ENCODE measurements around the gene DLG2.
"Not testable (repeated sequence)": the region's sequence is repeated elsewhere in the genome, so short reads cannot be mapped to it uniquely, and the experiment has no call there.

DLG2 gene

DNA sequence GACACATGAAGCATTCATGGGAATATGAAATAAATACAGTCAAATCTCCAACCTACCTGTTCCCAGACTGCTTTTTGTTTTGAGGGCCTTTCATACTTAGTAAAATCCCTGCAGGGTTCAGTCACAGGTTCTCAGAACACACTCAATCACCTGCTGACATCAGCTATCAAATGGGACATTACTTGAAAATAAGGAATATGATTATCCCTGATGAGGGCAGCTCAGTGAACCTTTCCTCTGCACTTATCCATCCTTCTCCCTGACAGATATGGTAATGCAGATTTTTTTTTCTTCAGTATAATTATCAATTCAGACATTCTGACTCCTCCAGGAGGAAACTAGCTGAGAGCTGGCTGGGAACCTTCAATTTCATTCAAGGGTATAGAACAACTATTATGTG, 1213.6 kb downstream of the DLG2 start:
- DNase-seq, result no peak

DNA sequence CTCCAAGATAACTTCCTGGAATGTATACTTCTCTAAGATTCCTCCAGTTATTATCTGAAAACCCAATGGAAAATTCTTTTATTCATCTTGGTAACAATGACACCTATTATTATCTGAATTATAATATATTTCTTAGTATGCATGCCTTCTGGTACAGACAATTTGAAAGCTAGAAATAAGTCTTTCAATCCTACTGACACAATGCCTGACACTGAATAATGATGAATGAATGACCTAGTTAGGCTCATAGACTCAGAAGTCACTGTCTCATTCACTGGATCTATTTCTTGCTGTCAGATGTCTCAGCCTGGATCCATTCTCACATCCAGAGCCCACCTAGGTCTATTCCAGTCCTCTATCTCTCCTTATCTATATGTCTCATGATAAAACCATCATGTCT, 1214.3 kb downstream of the DLG2 start:
- DNase-seq, result no peak

DNA sequence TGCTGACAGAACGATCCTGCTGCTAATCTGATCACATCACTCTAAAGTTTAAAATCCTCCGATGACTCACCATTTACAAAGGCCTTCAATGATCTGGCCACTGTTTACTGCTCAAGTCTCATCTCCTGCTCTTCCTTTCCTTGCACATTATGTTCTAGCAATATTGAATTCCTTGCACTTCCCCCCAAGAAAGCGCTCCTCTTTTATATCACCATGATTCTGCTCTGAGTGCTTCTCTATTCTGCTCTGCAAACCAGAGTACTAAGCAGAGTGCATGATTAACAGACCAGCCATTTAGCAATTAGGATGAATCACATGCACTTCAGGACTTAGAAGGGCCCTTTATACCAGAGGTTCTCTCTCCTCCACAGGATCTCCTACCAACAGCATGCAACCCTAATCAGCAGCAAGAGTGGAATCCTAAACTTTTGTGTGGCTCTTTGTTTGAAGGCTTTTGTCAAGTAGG, 1218.2 kb downstream of the DLG2 start:
- no peak for DNase-seq

DNA sequence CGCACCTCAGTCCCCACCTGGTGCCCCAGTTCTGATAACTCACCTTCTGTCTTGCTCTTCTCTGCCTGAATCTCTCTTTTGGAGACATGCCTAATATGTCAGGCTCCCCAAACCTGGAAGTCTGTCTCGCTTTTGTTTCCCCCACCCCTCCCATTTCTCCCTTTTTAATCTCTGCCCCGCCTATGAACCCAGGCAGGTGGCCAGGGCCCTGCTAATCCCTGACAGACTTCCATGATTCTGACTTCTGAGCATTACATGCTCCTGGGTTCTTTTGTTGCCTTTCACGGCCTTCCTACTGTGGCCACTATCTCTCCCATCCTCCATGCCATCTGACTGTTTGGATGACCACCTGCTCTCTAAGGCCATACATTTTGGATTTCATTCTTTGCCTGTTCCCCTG, 1220.1 kb downstream of the DLG2 start:
- no peak for DNase-seq

DNA sequence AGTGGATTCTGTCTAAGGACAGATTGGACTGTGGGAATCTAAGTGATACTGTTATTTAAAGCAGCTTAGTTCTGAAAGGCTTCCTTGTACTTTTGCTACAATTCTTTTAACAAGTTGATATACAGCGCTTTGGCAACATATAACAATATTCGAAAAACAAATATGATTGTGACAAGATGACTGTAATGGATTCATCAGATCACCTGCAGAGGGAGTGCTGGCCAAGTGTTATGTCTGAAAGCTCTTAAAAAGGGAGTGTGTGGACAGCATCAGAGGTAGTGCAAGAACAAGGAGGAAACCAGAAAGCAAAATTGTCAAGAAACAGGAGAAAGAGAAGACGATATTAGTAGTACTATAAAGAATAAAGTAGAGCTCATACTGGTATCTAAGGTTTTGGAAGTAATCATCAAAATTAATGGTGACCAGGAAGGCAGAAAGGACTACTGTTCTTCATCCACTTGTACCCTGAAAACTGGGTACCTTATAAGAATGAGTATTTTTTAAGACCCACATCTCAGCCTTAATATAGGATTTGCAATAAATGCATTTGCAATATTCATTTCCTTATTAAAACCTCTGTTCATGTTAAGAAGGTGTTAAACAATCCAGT, 1229.0 kb downstream of the DLG2 start:
- no peak for DNase-seq

DNA sequence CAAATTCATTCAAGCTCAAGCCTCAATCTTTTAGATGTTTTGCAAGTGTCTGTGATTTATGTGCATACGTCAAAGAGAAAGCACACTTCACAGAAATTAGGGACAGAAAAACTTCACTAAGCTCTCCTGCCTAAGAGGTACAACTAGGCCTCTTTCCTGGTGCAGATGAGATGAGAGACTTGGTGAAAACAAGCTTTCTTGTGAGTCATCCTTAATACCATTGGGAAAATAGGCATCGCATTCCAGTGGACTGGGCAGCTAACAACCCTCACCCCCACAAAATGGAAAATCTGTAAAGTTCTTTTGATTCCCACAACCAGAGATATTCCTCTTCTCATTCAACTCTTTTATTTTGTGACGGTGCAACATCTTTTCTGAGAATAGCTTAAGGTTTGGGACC, 1230.6 kb downstream of the DLG2 start:
- no peak for DNase-seq

DNA sequence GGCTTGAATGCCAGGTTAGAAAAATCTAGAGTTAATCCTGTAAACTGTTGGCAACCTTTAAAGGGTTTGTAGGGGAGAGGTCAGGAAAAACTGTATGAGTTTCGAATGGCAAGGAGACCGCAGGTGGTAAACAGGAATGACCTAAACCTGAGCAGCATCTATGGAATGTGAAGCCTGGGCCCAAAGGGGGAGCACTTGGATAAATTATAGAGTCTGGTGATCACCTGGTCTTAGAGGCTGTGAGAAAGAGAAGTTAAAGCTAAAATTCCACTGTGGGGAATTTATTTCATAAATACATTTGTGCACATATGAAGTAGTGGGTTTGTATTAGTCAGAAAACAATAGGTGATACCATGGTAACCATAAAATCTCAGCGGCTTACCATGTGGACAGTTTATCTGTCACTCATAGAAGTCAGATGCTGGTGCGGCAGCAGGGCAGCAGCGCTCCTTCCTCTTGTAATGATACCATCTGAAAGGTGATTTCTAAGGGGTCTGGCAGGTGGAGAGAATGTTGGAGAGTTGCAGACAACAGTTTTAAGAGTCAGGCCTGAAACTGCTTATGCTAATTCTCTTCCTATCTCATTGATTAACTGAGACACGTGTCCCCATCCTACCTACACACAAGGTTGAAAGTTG, 1236.6 kb downstream of the DLG2 start:
- DNase-seq, result no peak

DNA sequence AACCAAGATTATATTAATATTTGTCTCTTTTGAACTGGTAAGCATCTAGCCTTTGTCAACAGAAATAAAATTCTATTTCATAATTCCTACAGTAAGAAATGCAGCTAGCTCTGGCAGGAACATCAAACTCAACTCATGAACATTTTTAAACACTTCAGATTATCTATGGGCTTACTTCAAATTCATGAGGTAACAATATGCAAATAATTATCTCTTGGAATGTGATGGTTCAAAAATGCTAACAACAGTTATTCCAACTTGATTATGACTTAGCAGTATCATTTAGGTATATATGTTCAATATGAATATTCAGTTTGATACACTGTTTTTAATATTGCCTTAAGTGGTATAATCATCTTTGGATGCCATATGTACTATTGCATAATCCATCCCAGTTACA, 1237.4 kb downstream of the DLG2 start:
- no peak for DNase-seq

DNA sequence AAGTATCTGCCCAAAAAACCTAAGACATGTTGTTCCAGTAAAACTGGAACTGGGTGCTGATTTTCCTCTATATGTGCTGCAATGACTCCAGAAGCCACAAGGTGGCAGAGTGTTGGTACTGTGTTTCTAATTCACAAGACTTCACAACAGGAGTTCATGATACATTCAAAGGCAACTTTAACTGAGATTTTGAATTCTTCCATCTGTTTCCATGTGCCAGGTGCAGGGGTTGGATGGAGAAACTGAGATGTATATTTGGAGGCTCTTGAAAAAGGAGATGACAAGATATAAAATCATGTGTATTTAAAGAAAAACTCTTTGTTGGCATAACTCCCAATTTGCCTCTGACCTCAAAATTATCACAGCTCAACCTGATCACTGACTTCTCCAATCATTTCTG, 1242.4 kb downstream of the DLG2 start:
- DNase-seq, result no peak

DNA sequence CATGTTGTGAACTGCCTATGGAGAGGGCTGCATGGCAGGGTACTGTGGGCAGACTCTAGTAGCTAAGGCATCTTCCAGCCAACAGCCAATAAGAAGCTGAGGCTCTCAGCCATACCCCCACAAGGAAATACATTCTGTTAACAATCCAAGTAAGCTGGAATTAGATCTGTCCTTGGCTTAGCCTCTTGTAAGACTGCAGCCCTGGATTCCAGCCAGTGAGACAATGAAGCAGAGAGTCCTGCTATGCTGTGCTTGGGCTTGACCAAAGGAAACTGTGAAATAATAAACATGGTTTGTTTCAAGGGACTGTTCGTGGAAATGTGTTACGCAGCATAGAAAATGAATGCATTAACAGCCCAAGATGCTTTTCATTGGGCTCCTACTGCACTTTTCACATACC, 1243.6 kb downstream of the DLG2 start:
- no peak for DNase-seq

DNA sequence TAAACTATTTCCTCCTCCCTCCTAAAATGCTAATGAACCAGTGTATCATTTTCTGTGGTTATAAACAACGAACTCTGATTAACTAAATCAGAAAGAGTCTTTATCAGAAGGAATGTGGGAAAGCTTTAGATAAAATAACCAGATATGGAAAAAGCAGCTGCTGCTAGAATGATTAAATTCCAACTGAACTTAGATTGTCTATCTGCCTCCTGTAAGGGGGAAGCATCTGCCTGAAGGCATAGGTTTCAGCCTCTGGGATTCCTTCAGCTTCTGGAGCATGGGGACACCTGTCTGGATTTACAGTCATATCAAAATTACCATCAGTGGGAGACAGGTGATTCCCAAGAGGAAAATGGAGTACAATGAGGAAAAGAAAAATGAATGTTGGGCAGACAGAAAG, 1245.5 kb downstream of the DLG2 start:
- no peak for DNase-seq

DNA sequence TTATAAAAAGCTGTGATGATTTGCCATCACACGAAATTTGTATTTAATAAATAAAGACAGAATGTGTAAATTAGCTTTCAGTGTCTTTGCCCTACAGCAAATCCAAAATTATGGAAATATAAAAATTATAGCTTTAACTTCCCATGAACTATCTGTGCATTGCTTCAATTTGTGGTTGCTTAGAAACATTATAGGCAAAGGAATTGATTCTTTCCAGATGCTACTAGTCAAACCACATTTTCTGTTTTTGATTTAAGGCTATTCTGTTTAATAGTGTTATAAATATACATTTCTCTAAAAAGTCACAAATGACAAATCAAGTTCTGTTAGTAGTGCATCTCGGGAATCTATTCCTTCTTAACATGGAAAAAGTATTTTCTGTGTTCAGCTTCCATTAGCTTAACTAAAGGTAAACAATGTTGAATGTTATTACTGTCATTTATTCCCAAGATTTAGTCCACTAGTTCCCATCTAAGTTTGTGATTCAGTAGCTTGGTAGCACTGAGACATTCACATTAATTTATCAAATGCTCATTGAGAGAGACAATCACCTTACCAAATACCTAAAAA, 1254.7 kb downstream of the DLG2 start:
- no peak for DNase-seq

DNA sequence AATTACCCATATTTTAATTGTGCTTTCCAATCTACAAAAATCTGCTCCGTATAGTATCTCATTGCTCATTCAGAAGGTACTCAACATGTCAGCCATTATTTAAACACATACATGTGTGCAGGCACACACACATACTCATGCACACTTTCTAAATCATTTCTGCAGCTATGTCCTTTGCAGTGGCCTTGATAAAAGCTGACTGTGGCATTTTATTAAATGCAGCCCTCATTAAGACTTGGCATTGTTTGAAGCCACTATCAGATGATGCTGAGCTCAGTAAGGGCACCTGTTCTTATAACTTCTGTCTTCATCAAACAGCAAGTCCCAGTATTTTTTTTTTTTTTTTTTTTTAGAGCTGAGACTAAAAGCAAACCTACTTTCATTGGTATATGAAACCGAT, 1269.1 kb downstream of the DLG2 start:
- DNase-seq, result no peak

DNA sequence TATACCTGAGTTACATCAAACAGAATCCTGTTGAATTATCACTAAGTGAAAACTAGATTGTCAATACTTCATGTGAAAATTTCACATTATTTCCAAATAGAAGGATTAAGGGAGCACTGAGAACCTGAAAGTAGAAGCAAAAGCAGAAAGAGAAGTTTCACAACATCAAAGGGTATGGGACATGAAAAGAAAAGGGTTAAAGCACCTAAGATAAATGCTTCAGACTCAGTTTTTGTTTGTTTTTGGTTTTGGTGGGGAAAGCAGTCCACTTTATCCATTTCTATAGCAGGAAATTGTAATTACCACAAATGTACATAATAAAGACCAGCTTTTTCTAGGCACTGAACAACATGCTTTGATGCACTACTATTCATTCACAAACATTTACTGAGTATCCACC, 1271.2 kb downstream of the DLG2 start:
- DNase-seq, result no peak

DNA sequence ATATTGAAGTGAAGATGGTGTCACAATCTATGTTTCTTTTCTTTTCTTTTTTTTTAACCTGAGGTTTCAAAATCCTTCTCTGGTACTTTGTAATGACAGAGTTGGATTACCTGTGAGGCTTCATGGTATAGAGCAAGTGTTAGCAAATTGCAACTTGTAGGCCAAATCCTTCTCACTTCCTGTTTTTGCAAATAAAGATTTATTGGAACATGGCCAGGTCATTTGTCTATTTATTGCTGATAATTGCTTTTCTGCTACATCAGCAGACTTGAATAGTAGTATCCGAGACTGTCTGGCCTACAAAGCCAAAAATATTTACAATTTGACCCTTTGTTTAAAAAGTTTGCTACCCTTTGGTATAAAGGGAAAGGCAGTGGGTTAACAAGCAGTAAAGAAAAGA, 1281.5 kb downstream of the DLG2 start:
- no peak for DNase-seq

DNA sequence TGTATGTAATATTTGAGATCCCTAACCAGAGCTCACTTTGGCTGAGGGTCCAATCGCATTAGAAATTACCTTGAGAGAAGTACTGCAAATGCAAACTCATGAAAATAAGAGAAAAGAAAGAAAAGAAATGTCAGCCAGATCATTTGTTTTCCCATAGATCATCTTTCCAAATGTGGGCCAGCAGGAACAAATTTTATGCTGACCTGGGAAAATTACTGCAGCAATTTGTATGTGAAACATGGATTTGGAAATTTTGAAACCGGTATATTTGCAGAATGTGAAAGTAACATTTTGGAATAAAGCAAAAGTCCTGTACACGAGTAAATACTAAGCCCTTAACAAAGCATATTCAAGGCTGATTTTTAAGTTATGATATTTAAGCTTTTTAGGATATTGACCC, 1282.1 kb downstream of the DLG2 start:
- DNase-seq, result no peak

DNA sequence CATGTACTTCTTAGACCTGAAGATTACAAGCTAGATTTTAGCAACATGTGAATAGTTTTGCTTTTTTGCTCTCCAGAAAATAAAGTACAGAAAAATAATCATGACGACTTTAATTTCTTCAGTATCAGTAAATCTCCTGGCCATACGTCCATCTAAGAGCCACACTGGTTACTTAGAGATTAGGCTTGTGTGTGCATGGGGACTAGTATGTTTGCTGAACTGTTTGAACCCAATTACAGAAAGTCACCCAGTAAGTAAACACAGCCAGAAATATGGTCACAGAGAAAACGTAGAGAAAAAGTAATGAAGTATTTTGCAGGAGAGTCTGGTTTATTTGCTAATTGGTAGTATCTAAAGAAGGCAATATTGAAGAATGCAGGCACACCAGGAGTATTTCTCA, 1287.3 kb downstream of the DLG2 start:
- DNase-seq, result no peak

DNA sequence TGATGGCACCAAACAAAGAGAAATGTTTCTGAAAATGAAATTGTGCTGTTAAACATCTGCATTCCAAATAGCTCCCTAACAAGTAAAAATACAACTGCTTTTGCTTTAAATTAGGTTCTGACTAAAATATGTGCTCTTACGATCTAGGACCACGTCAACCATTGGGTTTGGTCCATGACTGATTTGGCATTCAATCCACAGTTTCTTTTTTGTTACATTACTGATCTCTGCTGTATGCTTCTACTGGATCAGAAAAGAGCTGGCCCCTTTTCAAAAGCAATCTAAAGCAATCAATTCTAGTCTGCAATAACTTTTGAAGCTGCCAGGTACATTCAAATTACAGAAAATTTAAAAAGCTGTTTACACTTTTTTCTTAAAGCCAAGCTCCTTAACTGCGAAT, 1293.9 kb downstream of the DLG2 start:
- no peak for DNase-seq

DNA sequence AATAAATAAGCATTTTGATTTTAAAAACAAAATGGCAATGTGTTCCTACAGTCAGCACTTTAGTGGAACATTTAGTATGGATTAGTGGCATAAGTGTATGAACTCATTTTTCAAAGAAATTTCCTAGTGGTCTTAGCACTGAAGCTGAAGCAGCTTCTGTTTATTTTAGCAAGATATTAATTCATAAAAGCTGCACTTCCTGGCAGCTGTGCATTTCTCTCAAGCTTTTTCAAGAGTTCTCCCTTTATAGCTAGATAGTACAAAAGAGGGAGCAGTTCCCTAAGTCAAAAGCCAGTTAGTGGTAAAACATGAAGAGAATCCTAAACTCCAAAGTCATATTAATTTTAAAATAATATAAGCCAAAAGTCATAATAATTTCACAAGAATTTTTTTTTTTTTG, 1304.9 kb downstream of the DLG2 start:
- no peak for DNase-seq

DNA sequence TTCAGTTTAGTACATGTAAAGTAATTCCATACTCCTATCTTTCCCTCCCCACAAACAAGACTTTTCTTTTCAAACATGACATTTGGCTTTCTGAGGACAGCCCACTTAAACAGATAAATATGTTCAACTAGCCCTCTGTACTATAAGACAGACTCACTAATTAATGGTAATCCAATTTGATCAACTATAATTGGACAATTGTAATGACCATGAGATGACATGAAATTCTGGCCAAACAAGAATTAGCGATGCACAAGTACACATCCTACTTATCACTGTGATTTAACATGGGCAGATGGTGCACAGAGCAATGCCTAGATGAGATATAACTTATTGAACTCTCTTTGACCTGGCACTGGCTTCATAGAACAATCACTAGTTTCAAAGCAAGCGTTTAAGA, 1307.3 kb downstream of the DLG2 start:
- DNase-seq, result no peak

DNA sequence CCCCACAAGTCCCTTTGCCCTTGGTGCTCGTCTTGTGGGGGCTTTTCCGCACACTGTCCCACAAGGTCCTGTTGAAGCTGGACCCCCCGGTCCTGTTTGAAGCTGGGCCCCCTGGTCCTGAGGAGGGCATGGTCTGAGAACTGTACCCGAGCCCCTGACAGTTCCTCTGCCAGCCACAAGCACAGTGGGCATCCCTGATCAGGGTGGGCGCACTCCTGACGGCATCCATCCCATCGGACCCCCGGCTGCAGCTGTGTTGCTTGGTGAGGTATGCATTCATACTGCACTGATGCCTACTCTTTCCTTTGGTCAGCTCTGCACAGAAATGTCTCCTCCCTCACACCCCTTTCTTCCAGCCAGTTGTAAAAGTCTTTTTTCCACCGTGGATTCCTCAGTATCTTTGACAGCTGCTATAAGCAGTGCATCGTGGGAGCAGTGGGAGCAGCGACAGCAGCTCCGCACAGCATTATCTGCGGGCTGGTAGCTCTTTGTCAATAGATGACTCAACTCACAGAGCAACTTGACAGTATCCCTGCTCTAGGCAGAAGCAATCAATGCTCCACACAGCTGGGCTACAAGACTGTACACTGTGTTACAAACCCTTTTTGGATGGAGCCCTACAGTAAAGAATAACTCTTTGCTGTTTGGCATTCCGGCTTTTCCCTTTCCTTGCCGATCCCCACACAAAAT, 1310.1 kb downstream of the DLG2 start:
- DNase-seq, result no peak

DNA sequence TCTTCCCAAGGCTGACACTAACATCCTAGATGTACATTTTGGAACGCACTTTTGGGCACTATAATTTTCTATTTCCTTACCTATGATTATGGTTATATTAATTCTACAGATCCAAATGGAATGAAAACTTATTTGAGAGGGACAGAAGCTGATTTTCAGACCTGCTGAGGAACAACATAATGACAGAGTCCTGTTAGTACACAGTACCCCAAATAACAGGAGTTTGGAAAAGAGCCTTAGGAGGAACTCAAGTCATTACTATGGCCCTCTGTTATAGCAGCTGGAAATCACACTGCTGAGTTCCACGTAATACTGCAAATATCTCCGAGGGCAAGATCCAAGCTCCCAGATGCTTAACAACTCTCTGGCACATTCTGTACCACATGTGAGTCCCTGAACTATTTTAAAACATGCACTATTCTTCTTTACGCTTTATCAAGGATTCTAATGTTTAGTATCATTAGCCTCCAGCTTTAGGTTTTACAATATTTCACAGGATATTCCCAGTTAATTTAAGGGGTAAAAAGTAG, 1313.2 kb downstream of the DLG2 start:
- no peak for DNase-seq

DNA sequence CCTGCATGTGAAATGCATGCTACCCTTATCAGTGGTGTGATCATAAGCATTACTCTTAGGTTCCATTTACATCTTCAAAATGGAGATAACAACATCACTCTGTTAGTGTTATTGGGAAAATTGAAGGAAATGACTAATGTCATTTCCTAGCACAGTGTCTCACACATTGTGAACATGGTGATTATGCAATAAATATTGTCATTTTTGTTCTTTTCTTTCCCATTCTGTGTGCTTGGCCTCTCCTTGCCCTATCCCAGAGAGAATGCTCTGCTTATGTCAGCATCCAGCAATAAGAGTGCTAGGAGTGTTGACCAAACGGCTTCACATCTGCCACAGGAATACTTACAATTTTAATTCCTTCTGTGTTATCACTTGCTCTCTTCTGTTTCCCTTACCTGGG, 1316.9 kb downstream of the DLG2 start:
- no peak for DNase-seq

DNA sequence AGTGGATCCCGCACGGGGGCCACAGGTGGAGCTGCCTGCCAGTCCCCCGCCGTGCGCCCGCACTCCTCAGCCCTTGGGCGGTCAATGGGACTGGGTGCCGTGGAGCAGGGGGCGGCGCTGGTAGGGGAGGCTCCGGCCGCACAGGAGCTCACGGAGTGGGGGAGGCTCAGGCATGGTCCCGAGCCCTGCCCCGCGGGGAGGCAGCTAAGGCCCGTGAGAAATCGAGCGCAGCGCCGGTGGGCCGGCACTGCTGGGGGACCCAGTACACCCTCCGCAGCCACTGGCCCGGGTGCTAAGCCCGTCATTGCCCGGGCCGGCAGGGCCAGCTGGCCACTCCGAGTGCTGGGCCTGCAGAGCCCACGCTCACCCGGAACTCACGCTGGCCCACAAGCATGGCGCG, 1318.7 kb downstream of the DLG2 start:
- not testable (repeated sequence) for DNase-seq
